ENCODE results near the gene OR52E6.
A peak's percentile ranks its signal among the peaks of the same experiment; 100 is the strongest.

Gene OR52E6

GRCh38 chr11:5841797-5842196 lies at the start of gene OR52E6:
OR52E6 (minus strand) TSS chr11:5841897; CDS start chr11:5841897, 0 bp downstream.
- H3K4me3 ChIP-seq (ENCODE audit: low read depth, low read length), result no peak within 1 kb of the TSS
- no peak for TF ChIP-seq CTCF (IDR thresholded peaks at IDR 0.05; ENCODE audit: insufficient read depth, low read depth, low read length, missing control alignments)
- no peak for DNase-seq (ENCODE audit: low read depth)

- no peak overlapping the region for H3K4me3 ChIP-seq (ENCODE audit: low read depth, low read length)
- DNase-seq (ENCODE audit: low read depth), result peak; percentile 7
Observed at GRCh38 chr11:5891216-5891800, 49.6 kb upstream of the OR52E6 start.

GRCh38 chr11:5887661-5888060 lies 46.0 kb upstream of the OR52E6 start:
- no peak for DNase-seq (ENCODE audit: low read depth)
- TF ChIP-seq CTCF (IDR thresholded peaks at IDR 0.05; ENCODE audit: insufficient read depth, low read depth, low read length, missing control alignments), result no peak
- no peak overlapping the region for H3K4me3 ChIP-seq (ENCODE audit: low read depth, low read length)

More at GRCh38 chr11:5891216-5891800, 49.6 kb upstream of the OR52E6 start:
- TF ChIP-seq CTCF (IDR thresholded peaks at IDR 0.05; ENCODE audit: insufficient read depth, low read depth, low read length, missing control alignments), result peak; percentile 5

GRCh38 chr11:5887172-5887571 lies 45.5 kb upstream of the OR52E6 start:
- no peak for DNase-seq (ENCODE audit: low read depth)
- TF ChIP-seq CTCF (IDR thresholded peaks at IDR 0.05; ENCODE audit: insufficient read depth, low read depth, low read length, missing control alignments), result no peak
- no peak overlapping the region for H3K4me3 ChIP-seq (ENCODE audit: low read depth, low read length)

GRCh38 chr11:5881756-5882155 lies 40.1 kb upstream of the OR52E6 start:
- H3K4me3 ChIP-seq (ENCODE audit: low read depth, low read length), result no peak overlapping the region
- DNase-seq (ENCODE audit: low read depth), result no peak
- no peak for TF ChIP-seq CTCF (IDR thresholded peaks at IDR 0.05; ENCODE audit: insufficient read depth, low read depth, low read length, missing control alignments)

GRCh38 chr11:5880329-5880728 lies 38.6 kb upstream of the OR52E6 start, which contains the start of gene OR52E4:
OR52E4 (plus strand) TSS chr11:5880629; CDS start chr11:5884293, 3,664 bp downstream.
- no peak for TF ChIP-seq CTCF (IDR thresholded peaks at IDR 0.05; ENCODE audit: insufficient read depth, low read depth, low read length, missing control alignments)
- no peak for DNase-seq (ENCODE audit: low read depth)
- H3K4me3 ChIP-seq (ENCODE audit: low read depth, low read length), result no peak within 1 kb of the TSS

GRCh38 chr11:5878564-5878963 lies 36.9 kb upstream of the OR52E6 start:
- TF ChIP-seq CTCF (IDR thresholded peaks at IDR 0.05; ENCODE audit: insufficient read depth, low read depth, low read length, missing control alignments), result no peak
- DNase-seq (ENCODE audit: low read depth), result no peak
- no peak overlapping the region for H3K4me3 ChIP-seq (ENCODE audit: low read depth, low read length)

Measured in GM12865 (cell line).